Tibial nerve (tissue), 4 donors: Measurements from ENCODE around the gene PHAF1.

Source experiments
- EP300 ChIP-seq, 2 donors: sonication (generic); formaldehyde crosslinking; IDR thresholded peaks; one replicate each; pipeline ENCODE4 v1.6.1; 2017; ENCODE audit warnings: antibody characterized with exemption in 2 of 2, mild to moderate bottlenecking in 1 of 2
- TF ChIP-seq, protein P1 (sequence below), 5 experiments: fragments of 200-600 bp in 3 of 5; fragments of 450-650 bp in 2 of 5; sonication (generic) in 3 of 5; IDR thresholded peaks; one replicate each; pipeline ENCODE4 v1.5.1; 2016 to 2019; ENCODE audit warnings: antibody characterized with exemption in 5 of 5, mild to moderate bottlenecking in 3 of 5, moderate library complexity in 2 of 5

GRCh38 chr16:67128417-67128816, 18.7 kb downstream of the PHAF1 start:
- TF ChIP-seq, protein P1, sequence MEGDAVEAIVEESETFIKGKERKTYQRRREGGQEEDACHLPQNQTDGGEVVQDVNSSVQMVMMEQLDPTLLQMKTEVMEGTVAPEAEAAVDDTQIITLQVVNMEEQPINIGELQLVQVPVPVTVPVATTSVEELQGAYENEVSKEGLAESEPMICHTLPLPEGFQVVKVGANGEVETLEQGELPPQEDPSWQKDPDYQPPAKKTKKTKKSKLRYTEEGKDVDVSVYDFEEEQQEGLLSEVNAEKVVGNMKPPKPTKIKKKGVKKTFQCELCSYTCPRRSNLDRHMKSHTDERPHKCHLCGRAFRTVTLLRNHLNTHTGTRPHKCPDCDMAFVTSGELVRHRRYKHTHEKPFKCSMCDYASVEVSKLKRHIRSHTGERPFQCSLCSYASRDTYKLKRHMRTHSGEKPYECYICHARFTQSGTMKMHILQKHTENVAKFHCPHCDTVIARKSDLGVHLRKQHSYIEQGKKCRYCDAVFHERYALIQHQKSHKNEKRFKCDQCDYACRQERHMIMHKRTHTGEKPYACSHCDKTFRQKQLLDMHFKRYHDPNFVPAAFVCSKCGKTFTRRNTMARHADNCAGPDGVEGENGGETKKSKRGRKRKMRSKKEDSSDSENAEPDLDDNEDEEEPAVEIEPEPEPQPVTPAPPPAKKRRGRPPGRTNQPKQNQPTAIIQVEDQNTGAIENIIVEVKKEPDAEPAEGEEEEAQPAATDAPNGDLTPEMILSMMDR (IDR thresholded peaks at IDR 0.05) = no peak
- no peak for TF ChIP-seq EP300 (IDR thresholded peaks at IDR 0.05)
